HepG2 (cell line): ENCODE data around the gene SPAG9. TPM values are rescaled to one million over a fixed set of nuclear protein-coding genes. Genes with fewer than 3 reads are reported as not detected.

Source experiments
- CENPX ChIP-seq: sonication (generic); formaldehyde crosslinking; IDR thresholded peaks from 2 replicates; pipeline ENCODE4 v1.9.0; 2021; ENCODE audit warnings: mild to moderate bottlenecking, missing genetic modification reagents, moderate library complexity
- FOSL1 ChIP-seq: sonication (generic); formaldehyde crosslinking; IDR thresholded peaks from 2 replicates; pipeline ENCODE4 v1.9.0; 2021; ENCODE audit warnings: missing genetic modification reagents, borderline replicate concordance
- FOSL2 ChIP-seq: sonication (generic); formaldehyde crosslinking; IDR thresholded peaks from 2 replicates; pipeline ENCODE4 v1.4.0; 2020; ENCODE audit warnings: missing genetic modification reagents
- KMT2A ChIP-seq: sonication (generic); formaldehyde crosslinking; IDR thresholded peaks from 2 replicates; pipeline ENCODE4 v1.4.0; 2020; ENCODE audit warnings: missing genetic modification reagents
- MAF1 ChIP-seq: sonication (generic); formaldehyde crosslinking; IDR thresholded peaks from 2 replicates; pipeline ENCODE4 v1.5.0; 2020; ENCODE audit warnings: missing genetic modification reagents, borderline replicate concordance
- NR2F2 ChIP-seq: IDR thresholded peaks from 2 replicates; pipeline ENCODE4 v1.6.1; 2012; ENCODE audit warnings: low read depth, inconsistent platforms, borderline replicate concordance
- RELA ChIP-seq: sonication (generic); formaldehyde crosslinking; IDR thresholded peaks from 2 replicates; pipeline ENCODE4 v1.4.0; 2020; ENCODE audit warnings: missing genetic modification reagents
- TEAD3 ChIP-seq: optimal IDR thresholded peaks from 2 replicates; pipeline ENCODE3; 2016; ENCODE audit warnings: borderline replicate concordance
- WIZ ChIP-seq: sonication (generic); formaldehyde crosslinking; IDR thresholded peaks from 2 replicates; pipeline ENCODE4 v1.5.1; 2020; ENCODE audit warnings: mild to moderate bottlenecking, missing genetic modification reagents
- ZBTB7A ChIP-seq: sonication (generic); formaldehyde crosslinking; IDR thresholded peaks from 2 replicates; pipeline ENCODE4 v1.8.0; 2022; ENCODE audit warnings: mild to moderate bottlenecking, missing genetic modification reagents
- ZNF17 ChIP-seq: sonication (generic); formaldehyde crosslinking; IDR thresholded peaks from 2 replicates; pipeline ENCODE4 v1.5.0; 2020; ENCODE audit warnings: mild to moderate bottlenecking, missing genetic modification reagents
- ZNF232 ChIP-seq: sonication (generic); formaldehyde crosslinking; IDR thresholded peaks from 2 replicates; pipeline ENCODE4 v1.4.0; 2020; ENCODE audit warnings: missing genetic modification reagents, borderline replicate concordance
- ZNF616 ChIP-seq: sonication (generic); formaldehyde crosslinking; IDR thresholded peaks from 2 replicates; pipeline ENCODE4 v1.5.0; 2020; ENCODE audit warnings: low read depth, mild to moderate bottlenecking, missing genetic modification reagents
- ZNF644 ChIP-seq: IDR thresholded peaks from 2 replicates; pipeline ENCODE4 v1.6.1; 2016; ENCODE audit warnings: low read depth
- polyA plus RNA-seq, 8 experiments: library from polyadenylated mRNA; depleted of rRNA in 3 of 8; stranded (reverse) in 7 of 8; unstranded in 1 of 8; fragments of >200 nt; fragmentation: Illumina TruSeq in 4 of 8; extraction: Trizol in 4 of 8; gene quantifications; 2 replicates each; pipeline versions ENCODE4 v1.2.1 to v1.2.3, GENCODE V29; 2011 to 2016; ENCODE audit warnings: low read depth in 4 of 8, missing spikeins in 1 of 8, mixed read lengths in 1 of 8; ENCODE audit not compliant: insufficient read depth in 1 of 8
- total RNA-seq, 5 experiments: library from RNA; depleted of rRNA; stranded (reverse); fragments of >200 nt; fragmentation: Illumina TruSeq; extraction: Trizol; gene quantifications; 2 replicates each; pipeline ENCODE4 v1.2.3, GENCODE V29; 2016; ENCODE audit warnings: low read depth in 1 of 5
- TF ChIP-seq, protein P1 (sequence below): sonication (generic); formaldehyde crosslinking; IDR thresholded peaks from 2 replicates; pipeline ENCODE4 v1.8.0; 2022; ENCODE audit warnings: low read depth, missing genetic modification reagents
- TF ChIP-seq, protein P2 (sequence below): sonication (generic); formaldehyde crosslinking; IDR thresholded peaks from 2 replicates; pipeline ENCODE4 v1.4.0; 2020; ENCODE audit warnings: missing genetic modification reagents
- TF ChIP-seq, protein P3 (sequence below): sonication (generic); formaldehyde crosslinking; IDR thresholded peaks from 2 replicates; pipeline ENCODE4 v1.4.0; 2020; ENCODE audit warnings: low read depth, mild to moderate bottlenecking, missing genetic modification reagents
- TF ChIP-seq, protein P4 (sequence below): sonication (generic); formaldehyde crosslinking; IDR thresholded peaks from 2 replicates; pipeline ENCODE4 v1.4.0; 2020; ENCODE audit warnings: mild to moderate bottlenecking, low read depth, missing genetic modification reagents

Gene SPAG9
- total and polyA plus RNA-seq, 2 of the 13 experiments (the other 11 are each of a cell fraction or from before 2014, with no cell fraction given), result 43.2 to 78.6 TPM

DNA sequence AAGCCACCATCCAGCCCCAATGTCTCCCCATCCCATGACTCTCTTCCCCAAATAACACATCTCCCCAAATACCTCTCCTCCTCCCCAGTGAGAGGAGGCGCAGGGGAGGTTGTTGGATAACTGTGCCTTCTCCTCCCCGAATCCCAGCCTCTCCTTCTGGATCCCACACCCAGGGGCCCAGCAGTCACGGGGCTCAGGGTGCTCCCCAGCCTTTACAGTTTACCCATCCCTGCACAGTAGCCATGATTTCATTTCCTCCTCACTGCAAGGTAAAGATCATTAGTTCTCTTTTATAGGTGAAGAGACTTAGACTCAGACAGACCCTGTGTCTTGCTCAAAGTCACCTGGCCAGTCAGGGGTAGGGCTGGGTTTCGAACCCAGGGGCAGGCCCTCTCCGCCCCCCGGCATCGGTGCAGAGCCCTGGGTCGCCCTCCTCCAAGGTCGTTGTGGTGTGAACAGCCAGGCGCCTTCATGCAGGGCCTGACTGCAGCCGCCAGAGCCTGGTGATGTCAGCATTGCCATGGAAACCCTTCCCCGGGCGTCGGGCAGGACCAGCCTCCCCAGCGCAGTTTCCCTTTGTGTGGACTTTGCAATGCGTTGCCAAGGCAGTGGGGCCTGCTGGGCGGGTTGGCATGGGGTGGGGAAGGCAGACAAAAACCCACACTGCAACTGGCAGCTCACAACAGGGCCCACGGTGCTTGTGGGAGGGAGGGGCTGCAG lies 201.2 kb downstream of the SPAG9 start (continued):
- TF ChIP-seq CENPX (CRISPR knock-in tag) (no peak), ZNF17 (CRISPR knock-in tag) (no peak), TEAD3 (CRISPR knock-in tag) (peak; percentile 74), FOSL1 (CRISPR knock-in tag) (no peak), NR2F2 (no peak), RELA (no peak), MAF1 (CRISPR knock-in tag) (no peak), WIZ (CRISPR knock-in tag) (no peak), FOSL2 (CRISPR knock-in tag) (peak; percentile 50; the same call in 1 of the 2 replicates), ZNF232 (no peak; the same call in 1 of the 2 replicates), ZBTB7A (CRISPR knock-in tag) (peak; percentile 55; the same call in 1 of the 2 replicates), KMT2A (CRISPR knock-in tag) (no peak), ZNF644 (CRISPR knock-in tag) (no peak), ZNF616 (CRISPR knock-in tag) (0 out of 2 replicates have a peak, but pooled peaks have one; percentile 56)
- TF ChIP-seq, protein P1, sequence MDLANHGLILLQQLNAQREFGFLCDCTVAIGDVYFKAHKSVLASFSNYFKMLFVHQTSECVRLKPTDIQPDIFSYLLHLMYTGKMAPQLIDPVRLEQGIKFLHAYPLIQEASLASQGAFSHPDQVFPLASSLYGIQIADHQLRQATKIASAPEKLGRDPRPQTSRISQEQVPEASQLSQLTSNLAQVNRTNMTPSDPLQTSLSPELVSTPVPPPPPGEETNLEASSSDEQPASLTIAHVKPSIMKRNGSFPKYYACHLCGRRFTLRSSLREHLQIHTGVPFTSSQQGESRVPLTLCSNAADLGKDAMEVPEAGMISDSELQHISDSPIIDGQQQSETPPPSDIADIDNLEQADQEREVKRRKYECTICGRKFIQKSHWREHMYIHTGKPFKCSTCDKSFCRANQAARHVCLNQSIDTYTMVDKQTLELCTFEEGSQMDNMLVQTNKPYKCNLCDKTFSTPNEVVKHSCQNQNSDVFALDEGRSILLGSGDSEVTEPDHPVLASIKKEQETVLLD, result no peak
- TF ChIP-seq, protein P2, sequence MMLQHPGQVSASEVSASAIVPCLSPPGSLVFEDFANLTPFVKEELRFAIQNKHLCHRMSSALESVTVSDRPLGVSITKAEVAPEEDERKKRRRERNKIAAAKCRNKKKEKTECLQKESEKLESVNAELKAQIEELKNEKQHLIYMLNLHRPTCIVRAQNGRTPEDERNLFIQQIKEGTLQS (CRISPR knock-in tag), result peak; percentile 58; the same call in 1 of the 2 replicates
- TF ChIP-seq, protein P3, sequence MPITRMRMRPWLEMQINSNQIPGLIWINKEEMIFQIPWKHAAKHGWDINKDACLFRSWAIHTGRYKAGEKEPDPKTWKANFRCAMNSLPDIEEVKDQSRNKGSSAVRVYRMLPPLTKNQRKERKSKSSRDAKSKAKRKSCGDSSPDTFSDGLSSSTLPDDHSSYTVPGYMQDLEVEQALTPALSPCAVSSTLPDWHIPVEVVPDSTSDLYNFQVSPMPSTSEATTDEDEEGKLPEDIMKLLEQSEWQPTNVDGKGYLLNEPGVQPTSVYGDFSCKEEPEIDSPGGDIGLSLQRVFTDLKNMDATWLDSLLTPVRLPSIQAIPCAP, result no peak
- TF ChIP-seq, protein P4, sequence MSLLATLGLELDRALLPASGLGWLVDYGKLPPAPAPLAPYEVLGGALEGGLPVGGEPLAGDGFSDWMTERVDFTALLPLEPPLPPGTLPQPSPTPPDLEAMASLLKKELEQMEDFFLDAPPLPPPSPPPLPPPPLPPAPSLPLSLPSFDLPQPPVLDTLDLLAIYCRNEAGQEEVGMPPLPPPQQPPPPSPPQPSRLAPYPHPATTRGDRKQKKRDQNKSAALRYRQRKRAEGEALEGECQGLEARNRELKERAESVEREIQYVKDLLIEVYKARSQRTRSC (CRISPR knock-in tag), result 0 out of 2 replicates have a peak, but pooled peaks have one; percentile 43
- TF ChIP-seq, all 625 proteins: peak for 167
